Measurements from ENCODE around the gene TRIB2. TPM values are rescaled to one million over a fixed set of nuclear protein-coding genes. Genes with fewer than 3 reads are reported as not detected.
A peak's percentile ranks its signal among the peaks of the same experiment; 100 is the strongest.

Gene TRIB2
- total RNA-seq, 6 experiments from 2014 or later = 9.1 to 24.4 (median 15.3) TPM

- no peak overlapping the region for H3K4me3 ChIP-seq
- H3K36me3 ChIP-seq = no peaks in the 10 kb centered on the region
- WGBS (ENCODE audit: insufficient coverage, low coverage, low lambda C conversion rate, missing lambda C conversion rate) = 94% methylated on average over 2 of the region's 2 CpGs
- no peak overlapping the region for H3K27ac ChIP-seq
- H3K27me3 ChIP-seq = no peaks in the 10 kb centered on the region
- no peaks in the 10 kb centered on the region for H3K4me1 ChIP-seq
- no peaks in the 10 kb centered on the region for H3K9me3 ChIP-seq
- DNase-seq = no peak
- intact Hi-C loops (cut with DNase I) = no loop called here
- TF ChIP-seq POLR2A (IDR thresholded peaks at IDR 0.05) = no peak
- no peak for TF ChIP-seq CTCF (IDR thresholded peaks at IDR 0.05)
- ATAC-seq = no peak
Measured at GRCh38 chr2:12705742-12706141, 11.0 kb upstream of the TRIB2 start.

GRCh38 chr2:12708508-12709206 lies 8.1 kb upstream of the TRIB2 start:
- DNase-seq (no peak), ATAC-seq (peak in 2 of 4 donors; percentile 19 to 20)
- WGBS (ENCODE audit: insufficient coverage, low coverage, low lambda C conversion rate, missing lambda C conversion rate) = 74% methylated on average over 3 of the region's 8 CpGs
- H3K27ac ChIP-seq = no peak overlapping the region
- no peaks in the 10 kb centered on the region for H3K9me3 ChIP-seq
- H3K27me3 ChIP-seq = no peaks in the 10 kb centered on the region
- H3K36me3 ChIP-seq = no peaks in the 10 kb centered on the region
- TF ChIP-seq POLR2A (IDR thresholded peaks at IDR 0.05) (no peak), CTCF (IDR thresholded peaks at IDR 0.05) (no peak)
- no peak overlapping the region for H3K4me3 ChIP-seq
- intact Hi-C loops (cut with DNase I) = no loop called here
- H3K4me1 ChIP-seq = no peaks in the 10 kb centered on the region

GRCh38 chr2:12709207-12709522 lies 7.6 kb upstream of the TRIB2 start:
- ATAC-seq (peak in 2 of 4 donors; percentile 40 to 50), DNase-seq (no peak)
- no peak overlapping the region for H3K27ac ChIP-seq

GRCh38 chr2:12710301-12710700 lies 6.4 kb upstream of the TRIB2 start:
- no peaks in the 10 kb centered on the region for H3K9me3 ChIP-seq
- no peaks in the 10 kb centered on the region for H3K36me3 ChIP-seq
- no peak for DNase-seq
- ATAC-seq = no peak
- no peak overlapping the region for H3K27ac ChIP-seq
- H3K27me3 ChIP-seq = no peaks in the 10 kb centered on the region
- no peaks in the 10 kb centered on the region for H3K4me1 ChIP-seq
- WGBS (ENCODE audit: insufficient coverage, low coverage, low lambda C conversion rate, missing lambda C conversion rate) = 91% methylated on average over 4 of the region's 4 CpGs
- H3K4me3 ChIP-seq = no peak overlapping the region
- intact Hi-C loops (cut with DNase I) = no loop called here
- TF ChIP-seq POLR2A (IDR thresholded peaks at IDR 0.05) (no peak), CTCF (IDR thresholded peaks at IDR 0.05) (no peak)

More at GRCh38 chr2:12709207-12709522, 7.6 kb upstream of the TRIB2 start:
- Histone ChIP-seq H3K4me3 (no peak overlapping the region), H3K4me1 (no peaks in the 10 kb centered on the region), H3K36me3 (no peaks in the 10 kb centered on the region), H3K9me3 (no peaks in the 10 kb centered on the region), H3K27me3 (no peaks in the 10 kb centered on the region)
- TF ChIP-seq CTCF (IDR thresholded peaks at IDR 0.05) = no peak
- TF ChIP-seq POLR2A (IDR thresholded peaks at IDR 0.05) = no peak
- intact Hi-C loops (cut with DNase I) = no loop called here

- ATAC-seq = no peak
- no peak for TF ChIP-seq POLR2A (IDR thresholded peaks at IDR 0.05)
- TF ChIP-seq CTCF (IDR thresholded peaks at IDR 0.05) = no peak
- H3K4me1 ChIP-seq = no peaks in the 10 kb centered on the region
- 100% methylated on average over 1 of the region's 1 CpG for WGBS (ENCODE audit: insufficient coverage, low coverage, low lambda C conversion rate, missing lambda C conversion rate)
- no peaks in the 10 kb centered on the region for H3K9me3 ChIP-seq
- DNase-seq = no peak
- no peaks in the 10 kb centered on the region for H3K27me3 ChIP-seq
- no peaks in the 10 kb centered on the region for H3K36me3 ChIP-seq
- no peak overlapping the region for H3K4me3 ChIP-seq
- H3K27ac ChIP-seq = no peak overlapping the region
- intact Hi-C loops (cut with DNase I) = no loop called here
Measured at GRCh38 chr2:12711339-12711738, 5.4 kb upstream of the TRIB2 start.

All from right lobe of liver (tissue), 6 donors.